Hypothalamus (tissue), 51 donors: Measurements from ENCODE around the gene TSPAN3.

Experiments used
- DNase-seq, 51 donors: peaks; one replicate each; lab custom pipeline; 2025; lab: John Stamatoyannopoulos, UW

The TSPAN3 gene

DNA sequence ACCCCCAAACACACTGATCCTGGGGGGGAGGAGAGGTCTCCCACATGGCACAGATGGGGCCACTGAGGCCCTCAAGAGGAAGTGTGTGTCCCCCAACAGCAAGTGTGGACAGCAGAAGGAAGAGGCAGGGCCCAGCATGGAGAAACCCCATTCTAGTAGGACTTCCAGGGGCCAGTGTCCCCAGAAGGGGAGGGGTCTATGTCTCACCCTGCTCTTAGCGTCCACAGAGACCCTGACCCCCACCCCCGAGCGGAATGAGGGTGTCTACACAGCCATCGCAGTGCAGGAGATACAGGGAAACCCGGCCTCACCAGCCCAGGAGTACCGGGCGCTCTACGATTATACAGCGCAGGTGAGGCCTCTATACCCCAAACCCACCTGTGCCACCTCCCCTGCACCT is 35.3 kb downstream of the TSPAN3 start:
- no peak for DNase-seq

DNA sequence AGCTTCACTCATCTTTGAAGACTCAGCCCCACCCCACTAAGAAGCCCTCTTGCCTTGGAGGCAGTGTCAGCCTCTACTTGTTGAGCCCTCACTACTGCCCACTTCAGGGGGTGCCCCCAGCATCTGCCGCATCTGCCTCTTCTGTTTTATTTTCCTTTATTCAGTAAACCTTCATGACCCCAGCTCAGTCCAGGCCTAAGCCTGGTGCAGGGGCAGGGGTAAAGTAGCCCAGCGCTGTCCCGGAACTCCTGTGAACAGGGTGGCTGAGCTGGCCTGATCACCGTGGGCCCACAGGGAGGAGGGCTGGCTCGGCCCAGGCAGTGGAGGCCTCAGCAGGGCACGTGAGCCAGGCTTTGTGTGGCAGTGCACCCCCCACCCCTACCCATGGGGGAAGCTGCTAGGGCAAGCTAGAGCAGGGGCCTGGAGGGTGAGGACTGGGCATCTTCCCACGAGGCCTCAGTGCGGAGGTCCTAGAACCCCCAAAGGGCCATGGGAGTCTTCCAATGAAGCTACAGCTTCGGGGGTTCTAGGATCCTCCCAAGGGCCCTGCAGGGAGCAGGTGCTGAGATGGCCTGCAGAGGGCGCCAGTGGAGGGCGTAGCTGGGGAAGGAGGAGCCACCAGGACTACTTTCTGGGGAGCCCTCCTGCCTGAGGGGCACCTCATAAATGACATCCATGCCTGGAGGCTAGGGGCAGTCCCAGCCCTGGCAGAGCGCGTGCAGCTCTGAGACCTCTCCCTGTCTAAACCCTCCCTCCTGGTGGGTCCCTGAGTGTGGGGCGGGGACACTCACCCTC is 36.0 kb downstream of the TSPAN3 start:
- peak in 11 of 51 donors; percentile 17 to 55 (median 40) for DNase-seq

DNA sequence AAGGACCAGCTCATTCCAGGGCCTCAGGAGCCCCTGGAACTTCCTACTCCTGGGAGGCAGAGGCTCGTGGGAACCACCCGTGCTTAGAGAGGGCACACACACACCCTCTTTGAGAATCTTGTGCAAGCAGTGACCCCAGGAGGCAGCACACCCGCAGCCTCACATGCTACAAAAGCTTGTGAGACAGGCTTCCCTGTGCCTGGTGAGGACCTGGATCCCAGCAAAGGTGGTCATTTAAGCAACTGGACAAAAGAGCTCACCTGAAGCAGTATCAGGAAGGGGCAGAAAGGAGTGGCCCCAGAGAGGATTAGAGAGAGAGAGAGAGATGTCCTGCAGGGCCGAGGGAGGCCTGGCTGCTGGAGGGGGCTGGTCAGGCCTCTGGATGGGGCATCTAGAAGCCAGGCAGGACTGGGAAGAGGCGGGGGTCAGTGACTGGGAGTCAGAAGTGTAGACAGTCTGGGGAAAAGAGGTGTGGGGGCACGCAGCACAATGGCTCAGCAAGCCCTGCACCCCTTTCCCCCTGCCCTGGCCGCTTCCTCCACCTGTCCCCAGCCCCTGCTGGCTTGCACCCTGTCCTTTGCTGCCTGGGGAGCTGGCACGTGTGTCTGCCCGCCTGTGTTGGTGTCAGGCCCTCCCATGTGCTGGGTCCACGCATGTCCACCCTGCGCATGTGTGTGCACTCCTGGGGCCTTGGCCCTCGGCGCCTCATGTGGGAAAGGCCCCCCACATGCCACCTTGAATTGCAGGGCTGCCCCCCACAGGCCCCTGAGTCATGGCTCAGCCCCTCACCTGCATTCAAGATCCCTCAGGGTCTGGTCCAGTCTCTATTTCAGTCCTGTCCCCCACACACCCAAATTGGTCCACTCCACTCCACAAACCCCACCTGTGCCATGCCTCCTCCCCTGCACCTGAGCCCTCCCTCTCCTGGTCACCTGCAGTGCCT is 36.9 kb downstream of the TSPAN3 start:
- no peak for DNase-seq

GRCh38 chr15:77033417-77033728 is 37.5 kb downstream of the TSPAN3 start:
- DNase-seq, result no peak

- no peak for DNase-seq
Observed at GRCh38 chr15:77032647-77033416, 38.1 kb downstream of the TSPAN3 start.

DNA sequence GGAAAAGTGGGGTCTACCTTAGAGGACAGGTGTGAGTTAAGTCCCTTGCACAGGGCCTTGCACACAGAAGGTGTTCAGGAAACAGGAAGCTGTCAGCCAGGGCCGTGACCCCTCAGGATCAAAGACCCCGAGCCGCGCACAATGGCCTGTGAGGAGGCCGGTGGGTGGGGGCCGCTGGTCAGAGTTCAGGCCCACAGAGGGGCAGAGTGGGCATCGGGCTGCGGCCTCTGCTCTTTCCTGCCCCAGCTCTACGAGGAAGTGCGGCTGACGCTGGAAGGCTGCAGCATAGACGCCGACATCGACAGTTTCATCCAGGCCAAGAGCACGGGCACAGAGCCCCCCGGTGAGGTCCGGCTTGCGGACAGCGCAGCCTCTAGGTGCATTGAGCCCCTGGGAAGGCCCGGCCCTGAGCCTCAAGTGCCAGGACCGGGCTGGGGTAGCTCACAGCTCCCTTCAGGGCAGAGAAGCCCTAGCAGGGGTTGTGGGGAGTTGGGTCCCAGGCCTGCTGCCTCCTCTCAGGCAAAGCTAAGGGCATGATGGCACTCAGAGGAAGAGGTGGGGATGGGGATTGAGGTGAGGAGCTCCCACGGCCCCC is 38.8 kb downstream of the TSPAN3 start:
- DNase-seq, result no peak

DNA sequence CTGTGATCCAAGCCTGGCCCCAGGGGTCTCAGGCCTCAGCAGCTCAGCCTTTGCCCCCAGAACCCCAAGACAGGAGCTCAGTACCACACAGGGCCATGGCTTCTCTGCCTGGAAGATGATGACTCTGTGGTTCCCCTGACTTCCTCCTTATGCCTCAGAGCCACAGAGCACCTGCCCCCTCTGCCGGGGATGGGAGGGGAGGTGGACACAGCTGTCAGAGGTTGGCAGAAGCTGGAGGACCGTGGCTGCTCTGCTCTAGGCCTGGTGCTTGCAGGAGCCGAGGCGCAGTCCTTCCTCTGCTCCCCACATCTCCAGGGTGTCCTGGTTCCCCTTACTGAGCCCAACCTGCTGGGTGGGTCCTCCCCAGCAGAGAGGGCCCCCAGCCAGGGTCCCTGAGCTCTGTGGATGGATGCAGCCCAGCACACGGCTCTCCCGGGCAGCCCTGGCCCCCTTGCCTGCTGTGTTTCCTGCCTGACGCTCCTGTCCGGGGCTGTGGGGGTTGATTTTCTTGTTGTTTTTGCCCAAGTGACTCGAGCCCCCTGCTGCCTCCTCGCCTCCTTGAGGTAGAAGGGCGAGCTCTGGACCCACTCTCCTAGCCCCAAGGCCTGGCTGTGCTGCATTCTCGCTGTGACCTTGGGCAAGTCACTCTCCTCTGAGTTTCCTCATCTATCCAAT is 39.4 kb downstream of the TSPAN3 start:
- no peak for DNase-seq

GRCh38 chr15:77030928-77031375 is 40.0 kb downstream of the TSPAN3 start:
- no peak for DNase-seq

DNA sequence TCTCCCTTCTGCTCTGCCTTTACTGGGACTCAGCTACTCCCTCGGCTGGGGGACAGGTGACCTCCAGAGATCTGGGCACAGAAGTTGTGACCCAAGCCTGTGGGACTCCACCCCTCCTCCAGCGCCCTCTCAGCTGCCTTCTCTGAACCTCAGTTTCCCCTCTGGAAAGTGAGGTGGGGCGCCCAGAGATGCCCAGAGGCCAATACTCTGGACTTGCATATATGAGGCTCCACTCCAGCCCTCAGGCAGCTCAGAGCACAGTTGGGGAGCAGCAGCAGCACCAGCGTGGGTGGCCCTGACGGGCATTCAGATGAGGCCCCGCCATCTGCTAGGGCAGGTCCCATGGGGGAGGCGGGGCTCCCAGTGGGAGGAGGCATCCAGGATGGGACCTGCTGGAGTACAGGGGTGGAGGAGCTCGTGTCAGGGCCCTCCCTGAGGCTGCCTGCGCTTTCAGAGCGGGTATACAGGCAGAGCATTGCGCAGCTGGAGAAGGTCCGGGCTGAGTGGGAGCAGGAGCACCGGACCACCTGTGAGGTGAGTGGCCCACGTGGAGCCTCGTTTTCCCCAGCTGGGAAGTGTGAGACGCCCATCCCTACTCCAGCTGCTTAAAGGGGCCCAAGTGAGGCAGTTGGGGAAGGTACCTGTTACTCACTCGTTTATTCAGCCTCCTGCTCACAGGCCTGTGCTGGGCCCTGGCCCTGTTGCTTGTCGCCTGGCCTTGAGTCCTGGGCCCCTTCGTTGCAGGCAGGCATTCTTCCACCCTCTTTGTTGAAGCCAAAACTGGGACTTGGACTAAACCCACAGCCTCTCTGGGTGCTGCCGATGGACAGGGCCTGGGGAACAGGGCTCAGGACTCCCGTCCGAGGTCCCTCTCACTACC is 40.6 kb downstream of the TSPAN3 start:
- no peak for DNase-seq

DNA sequence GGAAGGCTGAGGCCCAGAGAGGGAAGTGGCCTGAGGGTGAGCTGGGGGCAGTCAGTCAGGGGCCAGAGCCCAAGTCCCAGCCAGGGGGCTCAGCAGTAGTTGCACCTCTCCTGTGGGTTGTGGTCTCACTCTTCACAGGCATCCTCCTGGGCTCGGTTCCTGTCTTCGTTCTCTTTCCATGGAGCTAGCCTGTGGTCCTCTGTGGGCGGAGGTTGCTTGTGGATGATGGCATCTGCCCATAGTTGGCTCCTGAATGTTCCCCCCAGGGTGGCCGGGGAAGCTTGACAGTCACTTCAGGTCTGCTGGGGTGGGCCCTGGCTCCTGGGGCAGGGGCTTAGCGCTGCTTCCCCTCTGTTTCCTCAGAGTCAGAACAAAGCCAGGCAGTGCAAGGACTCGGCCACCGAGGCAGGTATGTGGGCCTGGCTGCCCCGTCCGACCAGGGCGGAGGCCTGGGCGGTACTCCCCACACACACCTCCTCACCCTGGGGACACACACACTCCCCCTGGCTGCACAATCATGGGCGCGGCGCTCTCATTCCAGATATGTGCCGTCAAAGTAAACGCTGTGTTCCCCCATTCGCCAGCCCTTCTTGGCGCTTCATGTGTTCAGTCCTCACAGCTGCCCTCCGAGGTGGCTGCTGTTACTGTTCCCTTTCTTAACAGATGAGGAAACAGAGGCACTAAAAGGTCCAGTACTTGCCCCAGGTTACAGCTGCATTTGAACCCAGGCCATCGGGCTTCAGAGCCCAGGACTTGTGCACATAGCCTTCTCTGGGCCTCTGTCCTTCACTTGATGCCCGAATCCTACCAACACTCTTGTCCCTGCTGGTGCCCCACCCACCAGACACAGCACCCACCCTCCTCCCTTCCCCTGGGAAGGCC is 41.5 kb downstream of the TSPAN3 start:
- DNase-seq, result no peak

- no peak for DNase-seq
Observed at GRCh38 chr15:77028451-77029165, 42.3 kb downstream of the TSPAN3 start.

- no peak for DNase-seq
Observed at GRCh38 chr15:77027697-77028450, 43.0 kb downstream of the TSPAN3 start.

DNA sequence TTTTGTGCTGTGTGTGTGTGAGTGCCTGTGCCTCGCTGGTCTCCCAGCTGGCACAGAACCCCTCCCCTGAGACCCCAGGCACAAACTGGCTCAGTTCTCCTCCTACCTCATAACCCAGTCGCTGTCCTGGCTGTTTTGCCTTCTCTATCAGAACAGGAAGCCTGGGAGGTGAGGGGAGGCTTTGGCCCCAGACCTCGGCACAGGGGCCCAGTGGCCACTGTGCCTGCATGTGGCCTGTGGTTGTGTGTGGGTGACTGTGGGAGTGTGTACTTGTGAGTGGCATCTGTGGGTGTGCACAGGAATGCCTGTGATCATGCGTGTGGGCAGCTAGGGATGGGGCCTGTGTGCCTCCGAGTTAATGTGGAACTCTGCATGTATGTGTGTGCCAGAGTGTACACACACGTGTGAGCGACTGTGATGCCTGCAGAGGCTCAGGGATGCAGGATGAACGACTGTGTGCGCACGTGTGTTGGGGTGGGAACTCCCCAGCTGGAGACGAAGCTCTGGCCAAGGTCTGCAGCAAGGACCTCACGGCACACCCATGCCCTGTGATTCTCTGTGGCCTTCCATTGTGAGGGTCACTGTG is 43.7 kb downstream of the TSPAN3 start:
- DNase-seq, result no peak

GRCh38 chr15:77026501-77027110 is 44.3 kb downstream of the TSPAN3 start:
- DNase-seq, result no peak

GRCh38 chr15:77025941-77026411 is 44.9 kb downstream of the TSPAN3 start:
- DNase-seq, result no peak
